ENCODE data around the gene GJA3.
"Not testable (repeated sequence)": the region's sequence is repeated elsewhere in the genome, so short reads cannot be mapped to it uniquely, and the experiment has no call there.

GJA3 gene

GRCh38 chr13:20181188-20181587 lies 20.3 kb upstream of the GJA3 start:
- no peak for FAIRE-seq

GRCh38 chr13:20178156-20178555 lies 17.3 kb upstream of the GJA3 start:
- no peak for FAIRE-seq

GRCh38 chr13:20177049-20177831 lies 16.4 kb upstream of the GJA3 start:
- no peak for FAIRE-seq

DNA sequence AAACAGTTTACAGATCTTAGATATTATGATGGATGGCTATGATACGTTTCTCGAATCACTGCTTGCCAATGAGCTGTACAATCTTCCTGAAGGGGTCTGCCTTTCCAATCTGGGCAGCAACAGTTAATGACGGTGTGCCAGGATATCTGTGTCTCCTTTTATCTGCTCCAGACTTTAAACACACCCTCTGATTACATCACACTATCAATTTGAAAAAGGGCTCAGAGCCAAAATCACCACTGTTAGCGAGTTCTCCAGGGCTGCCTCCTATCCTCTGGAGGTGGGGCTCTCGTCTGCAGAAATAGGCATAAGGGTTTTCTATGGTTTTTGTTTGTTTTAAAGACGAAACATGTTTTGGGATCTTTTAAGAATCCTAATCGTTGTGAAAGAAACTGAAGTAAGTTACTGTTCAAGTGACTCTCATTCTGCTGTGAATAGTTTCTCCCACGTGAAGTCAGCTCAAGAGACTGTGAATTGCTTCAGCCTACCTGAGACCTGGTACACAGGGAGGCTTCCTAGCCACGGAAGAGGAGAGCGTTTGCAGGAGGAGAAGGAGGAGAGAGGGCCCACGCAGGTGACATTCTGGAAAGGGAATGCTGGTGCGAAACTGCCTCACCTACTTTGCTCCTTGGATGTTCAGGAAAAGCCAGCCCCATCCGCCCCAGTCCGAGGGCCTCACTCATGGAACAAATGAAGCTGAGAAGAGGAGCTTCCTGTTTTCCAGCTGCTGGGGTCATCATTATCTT lies 15.2 kb upstream of the GJA3 start:
- FAIRE-seq = no peak

GRCh38 chr13:20175406-20175794 lies 14.5 kb upstream of the GJA3 start:
- FAIRE-seq = no peak

- no peak for FAIRE-seq
Observed at GRCh38 chr13:20174656-20175405, 14.0 kb upstream of the GJA3 start.

- FAIRE-seq = no peak
Observed at GRCh38 chr13:20173116-20173746, 12.4 kb upstream of the GJA3 start.

DNA sequence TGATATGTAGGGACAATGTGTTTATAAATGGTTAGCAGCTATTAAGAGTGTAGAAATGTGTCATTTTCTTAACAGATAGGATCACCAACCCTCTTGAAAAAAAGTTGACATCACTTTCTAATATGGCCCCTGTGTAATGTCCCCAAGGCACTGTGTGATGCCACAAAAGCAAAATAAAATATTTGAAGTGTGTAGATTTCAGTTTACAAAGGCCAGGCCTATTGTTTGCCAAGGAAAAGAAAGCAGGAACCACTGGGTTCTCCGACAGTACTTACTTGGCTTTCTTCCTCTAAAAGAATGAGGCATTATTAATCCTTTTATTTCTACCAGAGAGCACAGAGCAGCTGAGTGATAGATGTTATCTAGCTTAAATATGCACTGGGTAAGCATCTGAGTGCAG lies 10.5 kb upstream of the GJA3 start:
- FAIRE-seq = no peak

- FAIRE-seq = no peak
Observed at GRCh38 chr13:20170921-20171320, 10.1 kb upstream of the GJA3 start.

- no peak for FAIRE-seq
Observed at GRCh38 chr13:20168396-20168795, 7.5 kb upstream of the GJA3 start.

GRCh38 chr13:20165417-20166257 lies 4.8 kb upstream of the GJA3 start:
- no peak for FAIRE-seq

DNA sequence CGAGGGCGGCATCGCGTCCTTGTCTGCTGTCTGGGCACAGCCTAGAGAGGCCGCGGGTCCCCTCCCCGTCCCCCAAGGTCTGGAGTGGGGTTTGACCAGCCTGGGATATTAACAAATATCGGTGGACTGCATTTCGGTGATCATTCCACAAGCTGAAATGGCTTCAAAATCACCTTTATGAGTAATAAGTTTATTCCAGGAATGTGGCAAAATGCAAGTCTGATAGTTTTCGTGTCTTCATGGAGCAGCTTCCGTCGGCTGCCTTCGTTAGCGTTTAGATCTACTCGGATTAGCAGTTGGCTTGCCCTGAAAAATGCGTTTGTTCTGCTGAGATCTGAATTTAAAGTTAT lies 1.1 kb upstream of the GJA3 start:
- FAIRE-seq = no peak

GRCh38 chr13:20161275-20161950 lies 561 bp upstream of the GJA3 start:
- no peak for FAIRE-seq

- FAIRE-seq = no peak
Observed at GRCh38 chr13:20159646-20160305, 1.1 kb downstream of the GJA3 start.

DNA sequence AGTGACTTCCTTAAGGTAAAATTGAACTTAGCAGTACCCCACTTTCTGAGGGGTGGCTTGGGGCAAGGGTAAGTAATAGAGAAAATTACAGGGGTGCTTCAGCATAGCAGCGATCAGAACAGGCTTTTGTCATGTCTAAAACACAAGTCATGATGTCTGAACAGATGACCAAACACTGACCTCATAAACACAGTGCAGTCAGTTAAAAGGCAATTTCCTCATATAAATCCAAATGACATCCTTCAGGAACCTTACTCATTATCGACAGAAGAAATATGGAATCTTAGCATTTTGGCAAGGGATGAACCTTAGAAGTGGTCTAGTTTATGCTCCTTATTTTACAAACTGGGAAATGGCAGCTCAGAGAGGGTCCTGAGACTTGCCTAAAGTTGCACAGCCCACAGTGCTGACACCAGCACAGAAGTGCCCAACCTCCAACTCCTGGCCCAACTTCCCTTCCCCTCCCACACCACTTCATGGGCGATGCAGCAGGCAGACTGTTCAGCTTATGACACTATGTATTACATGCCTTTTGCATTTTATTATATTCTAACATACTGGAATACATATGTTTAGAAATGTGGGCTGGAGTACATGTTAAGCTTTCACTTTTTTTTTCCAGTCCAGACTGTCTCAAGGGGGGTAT lies 3.6 kb downstream of the GJA3 start:
- no peak for FAIRE-seq

DNA sequence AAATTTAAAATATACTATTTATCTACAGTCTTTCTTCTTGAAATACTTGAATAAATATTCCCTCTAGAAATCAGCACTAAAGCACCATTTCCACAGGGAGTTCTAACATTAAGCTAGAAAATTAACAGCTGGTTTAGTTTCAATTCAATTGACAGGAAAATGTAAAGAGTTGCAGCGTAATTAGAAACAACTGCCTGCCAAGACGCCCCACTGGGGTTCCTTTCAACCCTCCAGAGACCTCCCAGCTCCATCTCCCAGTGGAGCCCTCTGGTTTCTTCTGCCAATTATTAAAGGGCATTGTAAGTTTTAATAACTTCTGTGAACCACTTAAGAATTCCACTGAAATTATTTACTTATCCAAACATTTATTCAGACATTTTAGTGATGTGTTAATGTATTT lies 4.2 kb downstream of the GJA3 start:
- no peak for FAIRE-seq

DNA sequence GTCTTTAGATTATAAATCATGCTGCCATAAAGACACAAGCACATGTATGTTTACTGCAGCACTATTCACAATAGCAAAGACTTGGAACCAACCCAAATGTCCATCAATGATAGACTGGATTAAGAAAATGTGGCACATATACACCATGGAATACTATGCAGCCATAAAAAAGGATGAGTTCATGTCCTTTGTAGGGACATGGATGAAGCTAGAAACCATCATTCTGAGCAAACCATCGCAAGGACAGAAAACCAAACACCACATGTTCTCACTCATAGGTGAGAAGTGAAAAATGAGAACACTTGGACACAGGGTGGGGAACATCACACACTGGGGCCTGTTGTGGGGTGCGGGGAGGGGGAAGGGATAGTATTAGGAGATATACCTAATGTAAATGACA lies 7.6 kb downstream of the GJA3 start:
- not testable (repeated sequence) for FAIRE-seq

GRCh38 chr13:20151612-20152011 lies 9.2 kb downstream of the GJA3 start:
- FAIRE-seq = no peak

GRCh38 chr13:20151016-20151415 lies 9.8 kb downstream of the GJA3 start:
- no peak for FAIRE-seq

DNA sequence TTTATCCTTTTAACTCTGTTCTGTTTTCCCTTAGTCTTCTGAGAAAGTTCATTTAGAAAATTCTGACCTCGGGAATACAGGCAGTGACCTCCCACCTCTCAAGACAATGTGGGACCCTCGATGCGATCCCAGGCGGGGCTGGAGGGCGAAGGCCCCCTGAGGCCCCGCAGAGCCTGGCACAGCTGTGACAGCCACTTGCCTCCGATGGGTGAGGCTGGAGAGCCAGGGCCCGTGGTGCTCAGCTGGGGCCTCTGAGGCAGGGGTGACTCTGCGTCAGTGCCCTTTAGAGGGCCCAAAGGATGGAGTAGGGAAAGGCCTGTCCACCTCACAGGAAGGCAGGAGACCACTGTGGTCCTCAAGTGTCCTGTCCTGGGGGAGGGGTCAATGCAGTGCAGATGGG lies 10.3 kb downstream of the GJA3 start:
- no peak for FAIRE-seq

DNA sequence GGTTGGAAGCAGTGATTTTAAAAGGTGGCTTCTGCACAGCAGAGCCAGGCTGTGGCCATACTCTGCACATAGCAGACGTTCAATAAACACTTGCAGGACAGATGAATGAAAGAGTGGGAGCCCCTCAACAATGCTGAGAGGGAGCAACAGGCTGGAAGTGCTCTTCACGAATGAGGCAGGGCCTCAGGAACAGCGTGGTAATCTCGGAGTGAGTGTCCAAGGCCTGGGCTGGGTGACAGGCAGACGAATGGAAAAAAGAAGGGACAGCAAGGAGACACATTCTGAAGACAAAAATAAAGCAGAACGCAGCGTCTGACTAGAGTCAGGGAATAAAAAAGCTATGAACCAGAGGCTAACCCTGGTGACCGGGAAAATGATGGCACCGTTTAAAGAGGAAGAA lies 11.1 kb downstream of the GJA3 start:
- no peak for FAIRE-seq

Measured in A204.1 (cell line).